ENCODE measurements around the gene VDAC2.
"Not testable (repeated sequence)": the region's sequence is repeated elsewhere in the genome, so short reads cannot be mapped to it uniquely, and the experiment has no call there.

- TF ChIP-seq CTCF, POLR2A (IDR thresholded peaks at IDR 0.05): not testable (repeated sequence)
These were observed 4.0 kb upstream of the VDAC2 start for GRCh38 chr10:75206638-75207037.
